HG02588 (cell line): ENCODE results near the gene HOGA1.

ENCODE experiments used
- ATAC-seq: cut with Tn5 transposase; IDR thresholded peaks from one replicate; pipeline ENCODE4 v1.9.1; 2021; ENCODE audit warnings: mild to moderate bottlenecking, moderate library complexity; ENCODE audit not compliant: unreplicated experiment

HOGA1 gene

GRCh38 chr10:97584060-97584797 is at the start of gene HOGA1:
TSS of gene HOGA1 (plus strand) at chr10:97584389. CDS start at chr10:97584704, 315 bp downstream.
- ATAC-seq: peak; percentile 71

GRCh38 chr10:97534746-97535367 is 49.3 kb upstream of the HOGA1 start:
- no peak for ATAC-seq

DNA sequence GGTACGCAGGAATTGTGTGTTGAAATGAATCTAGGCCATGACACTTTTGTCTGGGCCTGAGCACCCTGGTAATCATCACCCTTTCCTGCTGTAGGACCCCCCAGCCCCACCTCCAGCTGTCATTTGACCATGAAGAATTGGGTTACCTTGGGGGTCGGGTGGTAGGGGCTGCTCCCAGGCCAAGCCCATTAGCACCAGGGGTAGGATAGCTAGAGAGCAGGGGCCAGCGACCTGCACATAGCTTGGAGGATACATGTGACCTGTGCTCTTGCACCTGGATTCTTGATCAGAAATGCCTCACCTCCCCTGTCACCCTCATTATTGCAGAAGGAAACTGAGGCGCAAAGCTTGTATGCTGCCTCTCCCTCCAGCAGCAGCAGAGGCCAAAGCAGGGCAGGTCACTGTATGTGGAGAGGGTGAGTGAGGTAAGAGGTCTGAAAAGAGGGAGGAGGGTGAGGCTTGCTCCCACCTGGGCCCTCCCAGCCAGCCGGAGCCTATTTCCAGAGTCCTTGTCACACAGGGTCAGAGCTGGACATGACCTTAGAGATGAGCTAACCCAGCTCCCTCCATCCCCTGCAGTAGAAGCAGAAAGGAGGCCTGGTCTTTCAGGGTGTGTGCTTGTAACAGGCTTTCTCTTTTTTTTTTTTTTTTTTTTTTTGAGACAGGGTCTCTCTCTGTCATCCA is 46.9 kb upstream of the HOGA1 start:
- ATAC-seq: no peak

DNA sequence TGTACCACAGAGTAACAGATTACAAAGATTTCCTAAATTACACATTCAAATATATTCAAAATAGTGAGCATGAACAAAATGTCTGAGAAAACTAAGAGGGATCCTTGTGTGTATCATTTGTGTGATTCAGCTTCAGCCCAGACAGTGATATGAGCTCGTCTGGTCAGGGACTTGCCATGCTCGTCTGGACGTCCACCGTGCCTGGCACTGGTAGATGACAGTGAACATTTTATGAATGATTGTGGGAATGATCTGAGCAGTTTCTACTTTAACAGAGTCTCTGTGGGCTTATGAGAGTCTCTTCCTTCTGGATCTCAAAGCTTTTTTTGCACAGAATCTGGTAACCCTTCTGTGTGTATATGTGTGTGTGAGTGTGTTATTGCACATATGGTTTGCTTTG is 45.8 kb upstream of the HOGA1 start:
- ATAC-seq: no peak

GRCh38 chr10:97538839-97539238 is 45.4 kb upstream of the HOGA1 start:
- no peak for ATAC-seq

GRCh38 chr10:97539523-97540200 is 44.5 kb upstream of the HOGA1 start:
- no peak for ATAC-seq

DNA sequence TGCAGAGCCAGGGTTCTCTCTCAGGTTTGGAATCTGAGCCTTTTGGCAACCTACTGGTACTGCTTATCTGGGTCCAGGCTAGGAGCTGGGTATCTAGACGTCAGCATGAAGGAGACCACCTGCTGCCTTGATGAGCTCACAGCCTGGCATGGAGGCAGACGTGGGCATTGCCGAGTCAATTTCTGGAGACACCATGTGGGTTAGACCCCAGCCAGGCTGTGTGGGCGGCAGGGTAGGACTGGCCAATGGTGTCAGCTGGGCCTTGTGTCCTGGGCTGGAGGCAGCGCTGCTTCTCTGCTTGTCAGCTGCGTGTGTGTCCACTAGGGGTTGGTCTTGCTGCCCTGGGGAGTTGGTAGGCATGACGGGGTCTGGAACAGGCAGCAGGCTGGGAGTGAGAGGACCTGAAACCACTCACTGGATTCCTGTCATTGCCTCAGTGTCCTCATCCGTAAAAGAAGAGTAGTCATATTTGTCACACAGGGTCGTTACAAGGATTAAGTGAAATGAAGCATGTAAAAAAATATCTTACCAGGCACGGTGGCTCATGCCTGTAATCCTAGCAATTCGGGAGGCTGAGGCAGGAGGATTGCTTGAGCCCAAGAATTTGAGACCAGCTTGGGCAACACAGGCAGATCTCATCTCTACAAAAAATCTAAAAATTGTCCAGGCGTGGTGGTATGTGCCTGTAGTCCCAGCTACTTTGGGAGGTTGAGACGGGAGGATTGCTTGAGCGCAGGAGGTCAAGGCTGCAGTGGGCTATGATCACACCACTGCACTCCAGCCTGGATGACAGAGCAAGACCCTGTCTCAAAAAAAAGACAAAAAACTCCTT is 43.3 kb upstream of the HOGA1 start:
- ATAC-seq: no peak

DNA sequence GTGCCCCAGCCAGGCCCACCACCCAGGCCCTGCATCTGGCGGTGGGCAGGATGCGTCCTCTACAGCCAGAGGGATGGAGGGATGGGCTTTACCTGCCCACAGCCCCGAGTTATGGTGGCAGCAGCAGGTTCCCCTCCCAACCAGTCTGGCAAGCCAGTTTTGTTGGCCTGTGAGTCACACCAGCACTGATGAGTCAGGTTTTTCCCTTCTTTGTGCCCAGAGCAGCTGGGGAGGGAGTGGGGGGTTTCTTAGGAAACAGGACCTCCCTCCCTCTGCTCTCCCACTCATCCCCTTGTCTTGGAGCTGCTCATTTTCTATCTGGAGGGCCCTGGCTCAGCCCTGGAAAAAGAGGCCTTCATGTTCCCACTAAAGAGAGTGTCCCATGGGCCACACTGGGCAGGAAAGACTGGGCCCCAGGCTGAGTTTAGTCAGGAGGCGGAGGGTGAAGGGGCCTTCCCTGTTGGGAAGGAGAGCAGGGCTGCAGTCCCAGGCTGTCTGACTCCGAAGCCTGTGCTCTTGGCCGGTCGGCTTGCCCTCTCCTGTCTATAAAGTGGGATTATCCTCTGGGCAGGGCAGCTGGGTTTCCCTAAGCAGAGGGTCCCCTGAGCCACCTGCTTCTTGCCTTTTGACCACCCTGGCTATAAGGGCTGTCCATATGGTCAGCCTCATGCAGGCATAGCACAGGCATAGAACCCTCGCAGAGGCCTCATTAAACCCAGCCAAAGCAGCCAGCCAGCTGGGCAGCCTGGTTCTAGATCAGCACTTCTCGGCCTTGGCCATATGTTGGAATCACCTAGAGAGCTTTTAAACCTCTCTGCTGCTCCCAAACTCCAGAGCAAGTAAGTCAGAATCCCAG is 41.8 kb upstream of the HOGA1 start:
- ATAC-seq: no peak

DNA sequence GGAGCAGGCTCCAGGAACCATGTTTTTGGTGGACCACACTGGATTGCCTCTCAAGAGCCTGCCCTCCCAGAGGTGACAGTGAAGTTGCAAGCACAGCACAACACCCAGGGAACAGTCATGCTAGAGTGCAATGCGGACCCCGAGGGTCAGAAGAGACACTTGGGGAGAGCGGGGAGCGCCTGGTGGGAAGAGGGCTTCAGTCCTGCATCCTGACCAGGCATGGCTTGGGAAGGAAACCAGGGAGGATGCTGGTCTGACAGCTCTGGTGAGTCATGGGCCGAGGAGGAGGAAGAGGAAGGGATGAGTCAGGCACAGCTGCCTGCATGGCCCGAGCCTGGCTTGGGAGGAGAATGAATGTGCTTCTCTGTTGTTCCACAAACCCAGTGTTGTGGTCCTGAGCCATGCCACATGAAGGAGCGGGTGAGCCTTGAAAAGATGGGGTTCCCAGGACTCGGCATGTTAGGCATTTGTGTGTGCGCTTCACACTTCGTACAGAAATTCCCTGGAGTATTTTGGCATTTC is 41.1 kb upstream of the HOGA1 start:
- ATAC-seq: no peak

GRCh38 chr10:97546456-97547270 is 37.5 kb upstream of the HOGA1 start:
- no peak for ATAC-seq

DNA sequence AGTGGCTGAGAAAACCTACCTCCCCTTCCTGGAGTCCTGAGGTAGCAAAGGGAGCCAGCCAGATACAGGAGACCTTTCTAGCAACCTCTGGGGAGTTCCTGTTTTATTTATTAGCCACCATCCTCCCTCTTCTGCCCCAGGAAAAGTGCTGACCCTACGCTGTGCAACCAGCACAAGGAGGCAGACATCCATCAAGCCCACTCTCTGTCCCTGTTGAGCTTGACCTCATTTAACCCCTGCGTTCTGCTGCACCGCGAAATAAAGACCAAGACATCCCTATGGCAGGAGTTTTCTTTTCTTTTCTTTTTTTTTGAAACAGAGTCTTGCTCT is 37.0 kb upstream of the HOGA1 start:
- ATAC-seq: no peak

DNA sequence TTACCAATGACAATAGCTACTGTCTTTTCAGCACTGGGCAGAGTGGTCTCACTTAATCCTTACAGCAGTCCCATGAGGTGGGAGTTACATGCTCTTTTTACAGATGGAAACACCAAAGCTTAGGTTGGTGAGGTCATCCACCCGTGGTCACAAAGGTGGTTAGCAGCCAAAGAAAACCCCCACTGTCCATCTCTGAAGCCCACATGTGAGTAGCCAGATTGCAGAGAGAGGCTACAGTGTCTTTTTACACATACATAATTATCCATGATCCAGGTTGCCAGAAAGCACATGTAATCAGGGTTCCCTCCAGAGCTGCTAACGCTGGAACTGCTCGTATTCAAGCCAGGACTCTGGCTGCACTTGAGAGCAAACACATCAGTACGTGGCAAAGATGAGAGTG is 36.2 kb upstream of the HOGA1 start:
- no peak for ATAC-seq

DNA sequence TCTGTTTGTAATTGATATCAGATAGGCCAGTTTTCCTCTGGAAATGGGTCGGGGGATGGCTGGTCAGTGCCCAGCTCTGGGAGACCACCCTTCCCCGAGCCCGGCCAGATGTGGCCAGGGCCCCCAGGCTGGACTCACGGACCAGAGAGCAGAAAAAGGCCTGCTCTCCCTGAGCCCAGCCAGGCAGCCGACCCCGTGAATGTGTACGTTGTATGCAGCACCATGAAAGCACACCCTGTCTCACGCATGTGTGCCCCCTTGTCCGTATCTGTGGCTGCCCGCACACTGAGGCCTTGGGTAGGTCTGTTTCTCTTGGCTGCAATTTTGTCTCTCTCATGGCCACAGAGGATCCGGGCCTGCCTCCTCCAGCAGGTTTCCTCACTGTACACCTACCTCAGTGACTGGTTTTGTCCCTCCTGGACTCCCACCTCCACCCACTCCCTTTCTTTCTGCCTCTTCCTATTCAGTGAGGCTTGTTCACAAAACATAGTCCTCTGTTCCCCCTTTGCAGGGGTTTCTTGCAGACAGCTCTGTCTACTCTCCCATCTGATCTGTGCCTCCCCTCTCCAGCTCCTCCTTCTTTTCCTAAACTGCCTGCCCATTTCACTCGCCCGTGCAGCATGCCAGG is 35.2 kb upstream of the HOGA1 start:
- ATAC-seq: no peak

DNA sequence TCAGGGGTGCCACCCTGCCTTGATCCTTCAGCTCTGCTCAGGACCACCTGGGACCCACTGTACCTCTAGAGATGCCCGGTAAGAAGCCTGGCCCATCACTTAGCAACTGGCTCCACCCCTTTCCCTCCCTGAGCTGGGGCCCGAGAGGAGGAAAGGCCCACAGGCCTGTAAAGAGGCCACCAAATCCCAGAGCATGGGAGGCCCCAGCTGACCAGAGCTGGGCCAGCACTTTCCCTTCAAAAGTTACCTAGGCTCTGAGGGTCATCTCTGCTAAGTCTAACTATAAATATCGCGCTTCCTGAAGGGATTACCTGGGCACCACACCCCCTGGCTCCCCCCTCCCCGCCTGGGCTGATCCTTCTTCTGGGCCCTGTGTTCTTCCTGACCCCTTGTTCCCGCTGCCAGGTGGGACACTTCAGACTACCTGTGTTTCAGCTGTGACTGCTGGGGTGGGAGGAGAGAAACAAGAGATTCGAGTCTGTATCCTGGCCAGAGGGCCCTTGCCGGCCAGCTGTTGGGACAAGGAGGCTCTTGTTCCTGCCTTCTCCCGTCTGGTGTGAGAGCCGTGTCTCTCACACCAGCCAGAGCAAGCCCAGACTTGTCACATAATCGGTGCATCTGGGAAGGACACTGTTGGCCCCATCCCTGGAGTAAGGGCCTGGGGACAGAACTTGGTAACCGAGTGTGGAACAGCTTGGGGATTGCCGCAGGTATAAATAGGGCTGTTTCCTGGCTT is 34.4 kb upstream of the HOGA1 start:
- ATAC-seq: no peak

GRCh38 chr10:97550336-97551149 is 33.6 kb upstream of the HOGA1 start:
- no peak for ATAC-seq

GRCh38 chr10:97551271-97551670 is 32.9 kb upstream of the HOGA1 start:
- ATAC-seq: no peak

- peak; percentile 70 for ATAC-seq
Measured at GRCh38 chr10:97553575-97554031, 30.6 kb upstream of the HOGA1 start.
